ENCODE data around the gene NEK10. TPM values are rescaled to one million over a fixed set of nuclear protein-coding genes. Genes with fewer than 3 reads are reported as not detected.

NEK10 gene
- polyA plus RNA-seq, 1 donor = 4.6 TPM

- DNase-seq (ENCODE audit: low read depth) = no peak
Observed at GRCh38 chr3:27244374-27244773, 124.8 kb downstream of the NEK10 start.

GRCh38 chr3:27239951-27240350, 129.2 kb downstream of the NEK10 start:
- DNase-seq (ENCODE audit: low read depth) = no peak

- no peak for DNase-seq (ENCODE audit: low read depth)
Observed at GRCh38 chr3:27228805-27229204, 140.4 kb downstream of the NEK10 start.

GRCh38 chr3:27224197-27224596, 145.0 kb downstream of the NEK10 start:
- no peak for DNase-seq (ENCODE audit: low read depth)

GRCh38 chr3:27221264-27221932, 147.8 kb downstream of the NEK10 start:
- DNase-seq (ENCODE audit: low read depth) = no peak

GRCh38 chr3:27220166-27220565, 149.0 kb downstream of the NEK10 start:
- DNase-seq (ENCODE audit: low read depth) = no peak

GRCh38 chr3:27219127-27219845, 149.9 kb downstream of the NEK10 start:
- DNase-seq (ENCODE audit: low read depth) = no peak

- no peak for DNase-seq (ENCODE audit: low read depth)
Observed at GRCh38 chr3:27216955-27217552, 152.1 kb downstream of the NEK10 start.

- no peak for DNase-seq (ENCODE audit: low read depth)
Observed at GRCh38 chr3:27216295-27216855, 152.8 kb downstream of the NEK10 start.

- no peak for DNase-seq (ENCODE audit: low read depth)
Observed at GRCh38 chr3:27213450-27213849, 155.7 kb downstream of the NEK10 start.

GRCh38 chr3:27209617-27210264, 159.4 kb downstream of the NEK10 start:
- no peak for DNase-seq (ENCODE audit: low read depth)

- DNase-seq (ENCODE audit: low read depth) = no peak
Observed at GRCh38 chr3:27208961-27209616, 160.1 kb downstream of the NEK10 start.

- DNase-seq (ENCODE audit: low read depth) = no peak
Observed at GRCh38 chr3:27202959-27203358, 166.2 kb downstream of the NEK10 start.

- no peak for DNase-seq (ENCODE audit: low read depth)
Observed at GRCh38 chr3:27201492-27201891, 167.7 kb downstream of the NEK10 start.

- DNase-seq (ENCODE audit: low read depth) = no peak
Observed at GRCh38 chr3:27200721-27201489, 168.3 kb downstream of the NEK10 start.

GRCh38 chr3:27194861-27195483, 174.2 kb downstream of the NEK10 start:
- no peak for DNase-seq (ENCODE audit: low read depth)

- no peak for DNase-seq (ENCODE audit: low read depth)
Observed at GRCh38 chr3:27193056-27193455, 176.1 kb downstream of the NEK10 start.

GRCh38 chr3:27186013-27186412, 183.2 kb downstream of the NEK10 start:
- DNase-seq (ENCODE audit: low read depth) = no peak

GRCh38 chr3:27185231-27185989, 183.8 kb downstream of the NEK10 start:
- DNase-seq (ENCODE audit: low read depth) = no peak

GRCh38 chr3:27184261-27184660, 184.9 kb downstream of the NEK10 start:
- no peak for DNase-seq (ENCODE audit: low read depth)
